SK-N-SH (cell line): ENCODE measurements around the gene TAS2R41. TPM values are rescaled to one million over a fixed set of nuclear protein-coding genes. Genes with fewer than 3 reads are reported as not detected.

Experiments used
- CTCF ChIA-PET: fragments of 300-600, 350-600 bp; formaldehyde crosslinking; extraction: SDS; loops from one replicate; lab custom pipeline; 2021; lab: Yijun Ruan, JAX
- POLR2A ChIA-PET: fragments of 350-600 bp; sonication (Branson Sonifier 250); formaldehyde crosslinking; extraction: SDS; loops from one replicate; lab custom pipeline; 2020; ENCODE audit warnings: antibody characterized with exemption, inconsistent platforms; lab: Yijun Ruan, JAX
- DNase-seq: peaks from one replicate; pipeline ENCODE4 v3.0.0; 2012
- H2AFZ ChIP-seq: fragments of 200-600 bp; sonication (generic); 2 replicates; pipeline ENCODE4 v1.8.1; 2016; ENCODE audit warnings: antibody characterized with exemption, mild to moderate bottlenecking, low read depth
- H3F3A ChIP-seq: fragments of 200-600 bp; sonication (generic); replicated peaks from 2 replicates; pipeline ENCODE3; 2016; ENCODE audit warnings: antibody characterized with exemption, mild to moderate bottlenecking; ENCODE audit not compliant: insufficient read depth
- H3K27ac ChIP-seq, 2 experiments: fragments of 200-500 bp in 1 of 2; fragments of 200-600 bp in 1 of 2; sonication (Bioruptor generic) in 1 of 2; sonication (generic), shearing (Covaris generic) in 1 of 2; 2 replicates each; pipeline versions ENCODE4 v1.5.1 to v1.6.1; 2014 to 2016; ENCODE audit warnings: low read depth in 2 of 2, inconsistent platforms in 1 of 2, low read length in 1 of 2, mild to moderate bottlenecking in 1 of 2, mixed read lengths in 1 of 2
- H3K27me3 ChIP-seq: fragments of 200-600 bp; sonication (generic), shearing (Covaris generic); 2 replicates; pipeline ENCODE4 v1.6.1; 2016; ENCODE audit warnings: mixed run types; ENCODE audit not compliant: insufficient read depth
- H3K36me3 ChIP-seq, 2 experiments: fragments of 200-500 bp in 1 of 2; fragments of 200-600 bp in 1 of 2; sonication (Bioruptor generic) in 1 of 2; sonication (generic) in 1 of 2; replicated peaks in 1 of 2; 2 replicates each; pipeline versions ENCODE3 to v1.5.1; 2014 to 2016; ENCODE audit warnings: low read length in 1 of 2, mild to moderate bottlenecking in 1 of 2; ENCODE audit not compliant: insufficient read depth in 2 of 2, control insufficient read depth in 1 of 2
- H3K4me1 ChIP-seq, 2 experiments: fragments of 200-500 bp in 1 of 2; fragments of 200-600 bp in 1 of 2; sonication (Bioruptor generic) in 1 of 2; sonication (generic), shearing (Covaris generic) in 1 of 2; 2 replicates each; pipeline versions ENCODE4 v1.5.1 to v1.6.1; 2014 to 2016; ENCODE audit warnings: low read depth in 1 of 2, low read length in 1 of 2, mixed run types in 1 of 2; ENCODE audit not compliant: insufficient read depth in 2 of 2, control insufficient read depth in 1 of 2
- H3K4me2 ChIP-seq: fragments of 200-600 bp; sonication (generic), shearing (Covaris generic); 2 replicates; pipeline ENCODE4 v1.6.1; 2017; ENCODE audit warnings: mixed run types
- H3K4me3 ChIP-seq, 2 experiments: fragments of 200-500 bp in 1 of 2; fragments of 200-600 bp in 1 of 2; sonication (Bioruptor generic) in 1 of 2; sonication (generic), shearing (Covaris generic) in 1 of 2; 2 replicates each; pipeline versions ENCODE4 v1.5.1 to v1.8.1; 2014 to 2016; ENCODE audit warnings: low read depth in 2 of 2, inconsistent platforms in 1 of 2, low read length in 1 of 2, mild to moderate bottlenecking in 1 of 2, mixed read lengths in 1 of 2, moderate library complexity in 1 of 2
- H3K79me2 ChIP-seq: fragments of 200-600 bp; sonication (generic); 2 replicates; pipeline ENCODE4 v1.8.1; 2017; ENCODE audit warnings: mild to moderate bottlenecking; ENCODE audit not compliant: insufficient read depth
- H3K9ac ChIP-seq: fragments of 200-600 bp; sonication (generic); 2 replicates; pipeline ENCODE4 v1.6.1; 2017; ENCODE audit warnings: mixed run types
- H3K9me2 ChIP-seq: fragments of 200-600 bp; sonication (generic); 2 replicates; pipeline ENCODE4 v1.6.1; 2017; ENCODE audit warnings: mixed run types
- H3K9me3 ChIP-seq: fragments of 200-600 bp; sonication (generic); 2 replicates; pipeline ENCODE4 v1.6.1; 2017; ENCODE audit warnings: mixed run types, mild to moderate bottlenecking, moderate library complexity
- H4K20me1 ChIP-seq: fragments of 200-600 bp; sonication (generic); 2 replicates; pipeline ENCODE4 v1.6.1; 2017; ENCODE audit warnings: mild to moderate bottlenecking, mixed run types; ENCODE audit not compliant: insufficient read depth
- ELF1 ChIP-seq: IDR thresholded peaks from 2 replicates; pipeline ENCODE4 v1.4.0; 2012
- EP300 ChIP-seq, 2 experiments: IDR thresholded peaks; 2 replicates each; pipeline versions ENCODE4 v1.4.0 to v1.6.1; 2012; ENCODE audit warnings: borderline replicate concordance in 1 of 2, low read depth in 1 of 2, low read length in 1 of 2
- EZH2phosphoT487 ChIP-seq: fragments of 200-600 bp; sonication (generic); IDR thresholded peaks from 2 replicates; pipeline ENCODE4 v1.6.1; 2017; ENCODE audit warnings: low read depth, mixed run types, mild to moderate bottlenecking, antibody characterized with exemption, moderate library complexity, borderline replicate concordance
- FOXJ3 ChIP-seq: sonication (generic); formaldehyde crosslinking; IDR thresholded peaks from 2 replicates; pipeline ENCODE4 v1.5.1; 2020; ENCODE audit warnings: mild to moderate bottlenecking, missing genetic modification reagents
- FOXM1 ChIP-seq: IDR thresholded peaks from 2 replicates; pipeline ENCODE4 v1.4.0; 2012; ENCODE audit warnings: low read depth, mild to moderate bottlenecking
- GATA2 ChIP-seq: sonication (generic); formaldehyde crosslinking; IDR thresholded peaks from 2 replicates; pipeline ENCODE4 v1.5.0; 2020; ENCODE audit warnings: mild to moderate bottlenecking, missing genetic modification reagents
- JUND ChIP-seq: IDR thresholded peaks from 2 replicates; pipeline ENCODE4 v1.4.0; 2012
- NFIC ChIP-seq: IDR thresholded peaks from 2 replicates; pipeline ENCODE4 v1.4.0; 2012; ENCODE audit warnings: borderline replicate concordance
- POLR2AphosphoS5 ChIP-seq: IDR thresholded peaks from 2 replicates; pipeline ENCODE4 v1.6.1; 2012; ENCODE audit warnings: low read depth, low read length
- RAD21 ChIP-seq: IDR thresholded peaks from 2 replicates; pipeline ENCODE4 v1.6.1; 2012; ENCODE audit warnings: mild to moderate bottlenecking, low read length
- REST ChIP-seq: IDR thresholded peaks from 2 replicates; pipeline ENCODE4 v1.6.1; 2012; ENCODE audit warnings: mild to moderate bottlenecking, low read depth, low read length, moderate library complexity
- RFX5 ChIP-seq: IDR thresholded peaks from 2 replicates; pipeline ENCODE4 v1.6.1; 2012; ENCODE audit warnings: mild to moderate bottlenecking, improper control_type of control experiment, low read length
- RXRA ChIP-seq: IDR thresholded peaks from 2 replicates; pipeline ENCODE4 v1.4.0; 2012; ENCODE audit warnings: low read depth, mild to moderate bottlenecking, borderline replicate concordance
- TAF1 ChIP-seq: IDR thresholded peaks from 2 replicates; pipeline ENCODE4 v1.6.1; 2012; ENCODE audit warnings: low read depth, mild to moderate bottlenecking, low read length, moderate library complexity, borderline replicate concordance
- TCF12 ChIP-seq: IDR thresholded peaks from 2 replicates; pipeline ENCODE4 v1.4.0; 2012
- TEAD4 ChIP-seq: IDR thresholded peaks from 2 replicates; pipeline ENCODE4 v1.4.0; 2012; ENCODE audit warnings: mild to moderate bottlenecking, borderline replicate concordance; ENCODE audit not compliant: insufficient read depth
- USF1 ChIP-seq: IDR thresholded peaks from 2 replicates; pipeline ENCODE4 v1.4.0; 2012; ENCODE audit warnings: low read depth, borderline replicate concordance
- YY1 ChIP-seq: IDR thresholded peaks from 2 replicates; pipeline ENCODE4 v1.4.0; 2012; ENCODE audit warnings: low read depth, mild to moderate bottlenecking
- WGBS: methylation state at CpG from one replicate; pipeline ENCODE4 v1.1.6; 2017; ENCODE audit warnings: low lambda C conversion rate; 5-methylcytosine and 5-hydroxymethylcytosine counted together
- polyA plus RNA-seq, 3 experiments: library from polyadenylated mRNA; depleted of rRNA; stranded (reverse); fragments of >200 nt; gene quantifications; 2 replicates each; pipeline ENCODE4 v1.2.3, GENCODE V29; 2012
- TF ChIP-seq, protein P1 (sequence below): IDR thresholded peaks from 2 replicates; pipeline ENCODE4 v1.4.0; 2012; ENCODE audit warnings: low read depth
- TF ChIP-seq, protein P2 (sequence below): fragments of 150-350 bp; IDR thresholded peaks from 2 replicates; pipeline ENCODE4 v1.6.1; 2016; ENCODE audit warnings: mild to moderate bottlenecking, low read depth, low read length

Gene TAS2R41
- polyA plus RNA-seq, 1 of the 3 experiments (the other 2 are of a cell fraction) = not detected

DNA sequence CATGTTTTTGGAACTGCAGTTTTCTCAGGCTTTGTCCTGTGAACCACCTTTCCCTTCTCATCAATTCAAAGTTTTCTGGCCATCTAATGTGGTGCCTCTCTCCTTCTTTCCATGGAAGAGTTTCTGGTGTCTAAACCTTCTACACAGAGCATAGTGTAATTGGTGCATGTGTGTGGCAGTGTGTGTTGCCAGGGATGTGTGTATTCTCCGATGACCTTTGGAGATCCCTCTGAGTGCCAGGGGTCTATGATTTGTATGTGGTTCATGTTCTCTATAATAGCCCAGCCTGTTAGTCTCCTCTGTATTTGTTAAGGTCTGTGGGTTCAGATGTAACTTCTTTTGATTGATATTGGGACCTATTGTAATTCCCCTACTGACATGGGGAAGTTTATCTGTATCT lies 32.9 kb upstream of the TAS2R41 start (continued):
- TF ChIP-seq, protein P1, sequence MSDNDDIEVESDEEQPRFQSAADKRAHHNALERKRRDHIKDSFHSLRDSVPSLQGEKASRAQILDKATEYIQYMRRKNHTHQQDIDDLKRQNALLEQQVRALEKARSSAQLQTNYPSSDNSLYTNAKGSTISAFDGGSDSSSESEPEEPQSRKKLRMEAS = no peak
- no peak for TF ChIP-seq RAD21

DNA sequence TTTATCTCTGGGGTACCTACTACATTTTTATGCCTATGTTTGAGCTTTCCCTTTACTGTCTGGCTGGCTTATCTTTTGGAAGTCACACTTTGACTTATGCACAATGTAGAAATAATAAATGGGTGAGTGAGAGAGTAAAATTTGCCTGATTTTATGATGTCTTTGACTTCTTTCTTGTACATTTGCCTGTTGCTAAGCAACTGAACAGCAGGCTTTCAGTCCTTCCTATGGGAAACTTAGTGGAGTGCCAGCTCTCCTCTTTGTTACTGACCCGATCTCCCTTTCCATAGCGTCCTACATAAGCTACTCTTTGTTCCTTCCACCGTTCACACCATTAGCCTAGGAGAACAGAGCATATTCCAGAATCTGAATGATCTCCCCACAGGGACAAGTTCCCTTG lies 30.2 kb upstream of the TAS2R41 start:
- Histone ChIP-seq H3F3A (peaks cover 17% of the 10 kb centered on the region), H4K20me1 (no peaks in the 10 kb centered on the region), H3K9ac (no peak overlapping the region), H3K36me3 (peaks cover 0 to 4% of the 10 kb centered on the region in 2 experiments), H3K79me2 (no peaks in the 10 kb centered on the region), H3K27ac (no peak overlapping the region; a peak in 1 of 4 replicates), H3K9me3 (no peaks in the 10 kb centered on the region), H3K9me2 (no peaks in the 10 kb centered on the region), H3K27me3 (no peaks in the 10 kb centered on the region), H3K4me2 (no peak overlapping the region), H3K4me3 (no peak overlapping the region), H3K4me1 (peaks cover 0 to 6% of the 10 kb centered on the region in 2 experiments; a peak in 1 of 4 replicates), H2AFZ (peak overlapping the region; percentile 24; the same call in 1 of the 2 replicates)
- CTCF ChIA-PET = interaction anchor here (0.6 to 1.9 kb wide), 2 partner anchors 207 to 233 kb away, joined by 3 to 8 read pairs; no protein-coding TSS in a partner anchor
- WGBS = 10% methylated on average over 3 of the region's 3 CpGs
- no peak for DNase-seq
- POLR2A ChIA-PET = no interaction called here
- no peak for TF ChIP-seq USF1
- TF ChIP-seq RAD21 = no peak
- no peak for TF ChIP-seq TCF12
- TF ChIP-seq, protein P1 = no peak
- no peak for TF ChIP-seq POLR2AphosphoS5
- no peak for TF ChIP-seq YY1
- no peak for TF ChIP-seq REST
- no peak for TF ChIP-seq GATA2 (CRISPR knock-in tag)

GRCh38 chr7:143448429-143448828 lies 29.2 kb upstream of the TAS2R41 start:
- no peak overlapping the region for H3K4me2 ChIP-seq
- no peaks in the 10 kb centered on the region for H3K27me3 ChIP-seq
- H2AFZ ChIP-seq = no peak overlapping the region
- H3K79me2 ChIP-seq = no peaks in the 10 kb centered on the region
- peaks cover 0 to 6% of the 10 kb centered on the region in 2 experiments; a peak in 1 of 4 replicates for H3K4me1 ChIP-seq
- no peak for DNase-seq
- CTCF ChIA-PET = interaction anchor here (1.6 to 1.9 kb wide), 2 partner anchors 208 to 233 kb away, joined by 4 to 8 read pairs; no protein-coding TSS in a partner anchor
- 64% methylated on average over 5 of the region's 5 CpGs for WGBS
- no peak overlapping the region for H3K27ac ChIP-seq
- POLR2A ChIA-PET = no interaction called here
- no peaks in the 10 kb centered on the region for H3K9me3 ChIP-seq
- TF ChIP-seq JUND = no peak
- no peak for TF ChIP-seq RFX5
- TF ChIP-seq FOXM1 = no peak
- no peak for TF ChIP-seq EP300 (IDR thresholded peaks at IDR 0.05; ENCODE audit: borderline replicate concordance in 1 of 2, low read depth in 1 of 2, low read length in 1 of 2)
- TF ChIP-seq ELF1 = no peak
- no peak for TF ChIP-seq FOXJ3 (CRISPR knock-in tag)
- TF ChIP-seq EZH2phosphoT487 = no peak
- no peak for TF ChIP-seq RXRA
- TF ChIP-seq TEAD4 = no peak
- TF ChIP-seq, protein P2, sequence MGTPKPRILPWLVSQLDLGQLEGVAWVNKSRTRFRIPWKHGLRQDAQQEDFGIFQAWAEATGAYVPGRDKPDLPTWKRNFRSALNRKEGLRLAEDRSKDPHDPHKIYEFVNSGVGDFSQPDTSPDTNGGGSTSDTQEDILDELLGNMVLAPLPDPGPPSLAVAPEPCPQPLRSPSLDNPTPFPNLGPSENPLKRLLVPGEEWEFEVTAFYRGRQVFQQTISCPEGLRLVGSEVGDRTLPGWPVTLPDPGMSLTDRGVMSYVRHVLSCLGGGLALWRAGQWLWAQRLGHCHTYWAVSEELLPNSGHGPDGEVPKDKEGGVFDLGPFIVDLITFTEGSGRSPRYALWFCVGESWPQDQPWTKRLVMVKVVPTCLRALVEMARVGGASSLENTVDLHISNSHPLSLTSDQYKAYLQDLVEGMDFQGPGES = no peak
- TF ChIP-seq POLR2AphosphoS5 = no peak
- TF ChIP-seq NFIC = no peak
- TF ChIP-seq TAF1 = no peak
- no peak overlapping the region for H3K4me3 ChIP-seq
- H3F3A ChIP-seq = peaks cover 17% of the 10 kb centered on the region
- H3K36me3 ChIP-seq = peaks cover 0 to 4% of the 10 kb centered on the region in 2 experiments
- no peaks in the 10 kb centered on the region for H4K20me1 ChIP-seq
- H3K9me2 ChIP-seq = no peaks in the 10 kb centered on the region
- H3K9ac ChIP-seq = no peak overlapping the region
